K562 (cell line): ENCODE results near the gene CNIH1. TPM values are rescaled to one million over a fixed set of nuclear protein-coding genes. Genes with fewer than 3 reads are reported as not detected.

Experiments
- ATAC-seq: fragments of 200-7000 bp; cut with Tn5 transposase; 3 replicates; pipeline ENCODE4 v1.9.1; 2020; ENCODE audit warnings: moderate library complexity
- BruUV-seq: library from RNA; stranded (reverse); fragments of 400-500 nt; replicated peaks from 2 replicates; lab custom pipeline; 2021; lab: Mats Ljungman, UMichigan
- CTCF ChIA-PET: fragments of 300-600 bp; formaldehyde crosslinking; extraction: SDS; loops from one replicate; lab custom pipeline; 2021; ENCODE audit warnings: low intra/inter-chr PET ratio; lab: Yijun Ruan, JAX
- POLR2A ChIA-PET: fragments of 300-600, 350-650 bp; sonication (Branson Sonifier 250); formaldehyde crosslinking; extraction: SDS; loops from one replicate; lab custom pipeline; 2021; ENCODE audit warnings: antibody characterized with exemption, inconsistent platforms; lab: Yijun Ruan, JAX
- DNase-seq, 4 experiments: peaks; one replicate each; pipeline versions ENCODE4 v3.0.0 to v3.0.0-alpha.2; 2011 to 2018; ENCODE audit warnings: low spot score in 3 of 4, mixed read lengths in 3 of 4; ENCODE audit errors: extremely low read depth in 1 of 4
- FAIRE-seq: peaks from 2 replicates; lab custom pipeline; 2011; peaks lifted over from hg19 to GRCh38; lab: Jason Lieb, UNC
- H2AFZ ChIP-seq: 2 replicates; pipeline ENCODE4 v1.6.0; 2011; ENCODE audit warnings: low read depth, low read length, control low read depth, inconsistent platforms
- H3K27ac ChIP-seq: fragments of 200-600 bp; 3 replicates; pipeline ENCODE4 v1.8.0; 2011; ENCODE audit warnings: low read depth, mild to moderate bottlenecking, control low read depth, inconsistent platforms, low read length, moderate library complexity, mixed read lengths; ENCODE audit errors: extremely low read depth
- H3K27me3 ChIP-seq, 2 experiments: fragments of 300-600 bp in 1 of 2; 2 replicates in 1 of 2; 3 replicates in 1 of 2; pipeline versions ENCODE4 v1.6.0 to v1.8.0; 2011; ENCODE audit warnings: inconsistent platforms in 2 of 2, low read length in 2 of 2, mild to moderate bottlenecking in 1 of 2, mixed read lengths in 1 of 2, moderate library complexity in 1 of 2; ENCODE audit not compliant: control insufficient read depth in 2 of 2, insufficient read depth in 2 of 2
- H3K36me3 ChIP-seq: fragments of 300-600 bp; 3 replicates; pipeline ENCODE4 v1.8.0; 2011; ENCODE audit warnings: mild to moderate bottlenecking, low read length, inconsistent platforms; ENCODE audit not compliant: control insufficient read depth, insufficient read depth
- H3K4me1 ChIP-seq, 2 experiments: fragments of 200-600 bp in 1 of 2; replicated peaks in 1 of 2; 2 replicates in 1 of 2; 3 replicates in 1 of 2; pipeline versions ENCODE4 v1.5.1 to v1.8.0; 2011; ENCODE audit warnings: inconsistent platforms in 2 of 2, low read length in 2 of 2, mild to moderate bottlenecking in 1 of 2, mixed read lengths in 1 of 2, moderate library complexity in 1 of 2; ENCODE audit not compliant: control insufficient read depth in 2 of 2, insufficient read depth in 2 of 2
- H3K4me2 ChIP-seq: 2 replicates; pipeline ENCODE4 v1.6.1; 2011; ENCODE audit warnings: low read length, control low read depth, inconsistent platforms, mixed read lengths; ENCODE audit not compliant: insufficient read depth
- H3K4me3 ChIP-seq: fragments of 200-600 bp; sonication (generic), shearing (Covaris generic); 2 replicates; pipeline ENCODE4 v1.5.1; 2016; ENCODE audit warnings: control low read depth, inconsistent platforms
- H3K79me2 ChIP-seq: fragments of 200-600 bp; 3 replicates; pipeline ENCODE4 v1.8.0; 2011; ENCODE audit warnings: low read length, inconsistent platforms; ENCODE audit not compliant: control insufficient read depth, insufficient read depth
- H3K9ac ChIP-seq, 2 experiments: 2 replicates each; pipeline versions ENCODE4 v1.6.0 to v1.6.1; 2011; ENCODE audit warnings: low read depth in 2 of 2, low read length in 2 of 2, control low read depth in 1 of 2, inconsistent platforms in 1 of 2, mild to moderate bottlenecking in 1 of 2, mixed read lengths in 1 of 2; ENCODE audit not compliant: insufficient read depth in 1 of 2
- H3K9me1 ChIP-seq: one replicate; pipeline ENCODE4 v1.6.0; 2011; ENCODE audit warnings: inconsistent platforms, mild to moderate bottlenecking, low read length, moderate library complexity; ENCODE audit not compliant: control insufficient read depth, insufficient read depth
- H3K9me3 ChIP-seq: replicated peaks from 2 replicates; pipeline ENCODE4 v1.5.1; 2011; ENCODE audit warnings: low read depth, low read length, inconsistent platforms; ENCODE audit not compliant: control insufficient read depth, insufficient read depth
- H4K20me1 ChIP-seq: replicated peaks from 2 replicates; pipeline ENCODE4 v1.6.1; 2011; ENCODE audit warnings: low read length, inconsistent platforms, mixed read lengths; ENCODE audit not compliant: control insufficient read depth, insufficient read depth
- BRF2 ChIP-seq: IDR thresholded peaks from 3 replicates; pipeline ENCODE4 v1.6.1; 2011; ENCODE audit warnings: borderline replicate concordance, mild to moderate bottlenecking; ENCODE audit not compliant: insufficient read length, insufficient read depth
- HSF4 ChIP-seq: fragments of 250-450 bp; sonication (Bioruptor Pico); IDR thresholded peaks from 2 replicates; pipeline ENCODE4 v2.1.2; 2022; ENCODE audit warnings: mild to moderate bottlenecking, moderate library complexity, borderline replicate concordance
- STAT5A ChIP-seq: IDR thresholded peaks from 2 replicates; pipeline ENCODE4 v1.6.1; 2012; ENCODE audit warnings: low read length, inconsistent platforms, borderline replicate concordance
- USF2 ChIP-seq: sonication (generic); formaldehyde crosslinking; IDR thresholded peaks from 2 replicates; pipeline ENCODE4 v1.5.0; 2020; ENCODE audit warnings: missing genetic modification reagents
- WGBS: fragments of 100-300 bp; shearing (Covaris generic); methylation state at CpG from one replicate; pipeline ENCODE4 v1.1.6; 2016; ENCODE audit warnings: low coverage, mixed read lengths; ENCODE audit not compliant: insufficient coverage; ENCODE audit errors: missing lambda C conversion rate; 5-methylcytosine and 5-hydroxymethylcytosine counted together
- in situ Hi-C: fragments of 300-500 bp; cut with MboI; formaldehyde crosslinking; loops from 4 replicates; pipeline ENCODE4 v1.15.0; 2018; ENCODE audit warnings: inconsistent platforms, mixed read lengths
- intact Hi-C: fragments of 100-400 bp; cut with micrococcal nuclease; formaldehyde crosslinking; loops from 2 replicates; pipeline ENCODE4 v1.14.2; 2022
- polyA plus RNA-seq, 8 experiments: library from polyadenylated mRNA; depleted of rRNA in 4 of 8; stranded (reverse) in 5 of 8; unstranded in 3 of 8; fragments of >200 nt; fragmentation: Nextera tagmentation in 2 of 8; fragmentation: Illumina TruSeq in 1 of 8; extraction: Ambion mirVana in 2 of 8; extraction: Trizol in 1 of 8; gene quantifications; 2 replicates each; pipeline versions ENCODE4 v1.2.1 to v1.2.3, GENCODE V29; 2011 to 2014; ENCODE audit warnings: inconsistent platforms in 1 of 8, missing spikeins in 1 of 8
- total RNA-seq, 7 experiments: library from RNA; depleted of rRNA in 6 of 7; stranded (reverse); fragments of >200 nt in 6 of 7; fragmentation: Illumina TruSeq in 2 of 7; extraction: Trizol in 2 of 7; gene quantifications; 2 replicates each; pipeline versions ENCODE4 v1.2.1 to v1.2.3, GENCODE V29; 2011 to 2021; ENCODE audit warnings: low replicate concordance in 1 of 7

CNIH1 gene
- total and polyA plus RNA-seq, 9 of the 15 experiments (the other 6 are each of a cell fraction or from before 2014, with no cell fraction given): 13.9 to 283 (median 77.3) TPM

- in situ Hi-C loops: no loop called here
- H3K9me1 ChIP-seq: no peaks in the 10 kb centered on the region
- no peaks in the 10 kb centered on the region for H3K4me1 ChIP-seq
- ATAC-seq: no peak
- no peak overlapping the region for H3K9ac ChIP-seq
- no peak for TF ChIP-seq USF2 (CRISPR knock-in tag)
- no peak for TF ChIP-seq BRF2
- no peak for TF ChIP-seq STAT5A
- TF ChIP-seq HSF4: no peak
- DNase-seq: no peak
- H3K27me3 ChIP-seq: no peaks in the 10 kb centered on the region
- no peak overlapping the region for H3K27ac ChIP-seq
- H3K4me3 ChIP-seq: no peak overlapping the region
- no peaks in the 10 kb centered on the region for H3K9me3 ChIP-seq
- 62% methylated on average over 4 of the region's 4 CpGs for WGBS
- ChIA-PET CTCF (no interaction called here), POLR2A (interaction anchor here (0.7 kb wide), 1 partner anchor 16 kb away, joined by 3 read pairs; no protein-coding TSS in a partner anchor)
- no peak overlapping the region for H2AFZ ChIP-seq
- intact Hi-C loops: no loop called here
- no peaks in the 10 kb centered on the region for H4K20me1 ChIP-seq
- FAIRE-seq: no peak
- H3K79me2 ChIP-seq: no peaks in the 10 kb centered on the region
- H3K4me2 ChIP-seq: no peak overlapping the region
- 0 out of 3 replicates have a peak, but pooled peaks cover 4% of the 10 kb centered on the region for H3K36me3 ChIP-seq
- no TSS peak for BruUV-seq
Observed at GRCh38 chr14:54471641-54472040, 30.5 kb upstream of the CNIH1 start.
